HEK293 (cell line): ENCODE results near the gene LRRC8D.
A peak's percentile ranks its signal among the peaks of the same experiment; 100 is the strongest.

Experiments used
- GLIS1 ChIP-seq: fragments of 450-650 bp; formaldehyde crosslinking; IDR thresholded peaks from 2 replicates; pipeline ENCODE4 v1.5.1; 2016; ENCODE audit warnings: missing biosample characterization, missing genetic modification characterization
- KLF16 ChIP-seq: fragments of 450-650 bp; formaldehyde crosslinking; IDR thresholded peaks from 2 replicates; pipeline ENCODE4 v1.5.1; 2017; ENCODE audit warnings: missing biosample characterization, missing genetic modification characterization
- KLF7 ChIP-seq: fragments of 450-650 bp; formaldehyde crosslinking; IDR thresholded peaks from 2 replicates; pipeline ENCODE4 v1.5.1; 2016; ENCODE audit warnings: missing biosample characterization, missing genetic modification characterization, borderline replicate concordance
- OVOL3 ChIP-seq: fragments of 450-650 bp; formaldehyde crosslinking; IDR thresholded peaks from 2 replicates; pipeline ENCODE4 v1.5.1; 2016; ENCODE audit warnings: missing biosample characterization, missing genetic modification characterization
- YY2 ChIP-seq: fragments of 450-650 bp; formaldehyde crosslinking; IDR thresholded peaks from 2 replicates; pipeline ENCODE4 v1.5.1; 2016; ENCODE audit warnings: missing biosample characterization, missing genetic modification characterization
- ZNF132 ChIP-seq: fragments of 450-650 bp; formaldehyde crosslinking; IDR thresholded peaks from 2 replicates; pipeline ENCODE4 v1.5.1; 2017; ENCODE audit warnings: missing biosample characterization, missing genetic modification characterization, borderline replicate concordance
- ZNF175 ChIP-seq: fragments of 450-650 bp; formaldehyde crosslinking; IDR thresholded peaks from 2 replicates; pipeline ENCODE4 v1.5.1; 2016; ENCODE audit warnings: missing biosample characterization, missing genetic modification characterization
- ZNF211 ChIP-seq: fragments of 450-650 bp; formaldehyde crosslinking; IDR thresholded peaks from 2 replicates; pipeline ENCODE4 v1.5.1; 2016; ENCODE audit warnings: low read depth, missing biosample characterization, missing genetic modification characterization
- ZNF324 ChIP-seq: fragments of 450-650 bp; formaldehyde crosslinking; IDR thresholded peaks from 2 replicates; pipeline ENCODE4 v1.5.1; 2016; ENCODE audit warnings: missing biosample characterization, missing genetic modification characterization
- ZNF426 ChIP-seq: fragments of 450-650 bp; formaldehyde crosslinking; IDR thresholded peaks from 2 replicates; pipeline ENCODE4 v1.5.1; 2017; ENCODE audit warnings: missing biosample characterization, missing genetic modification characterization, mild to moderate bottlenecking, inconsistent platforms, moderate library complexity
- ZNF549 ChIP-seq: fragments of 450-650 bp; IDR thresholded peaks from 2 replicates; pipeline ENCODE4 v1.5.1; 2018; ENCODE audit warnings: missing biosample characterization, missing genetic modification characterization, mild to moderate bottlenecking, inconsistent platforms, moderate library complexity
- ZNF629 ChIP-seq: fragments of 450-650 bp; formaldehyde crosslinking; IDR thresholded peaks from 2 replicates; pipeline ENCODE4 v1.5.1; 2017; ENCODE audit warnings: missing biosample characterization, missing genetic modification characterization
- ZNF654 ChIP-seq: fragments of 450-650 bp; formaldehyde crosslinking; IDR thresholded peaks from 2 replicates; pipeline ENCODE4 v1.5.1; 2016; ENCODE audit warnings: low read depth, missing biosample characterization, missing genetic modification characterization
- ZNF707 ChIP-seq: fragments of 450-650 bp; formaldehyde crosslinking; IDR thresholded peaks from 2 replicates; pipeline ENCODE4 v1.5.1; 2016; ENCODE audit warnings: missing biosample characterization, missing genetic modification characterization
- ZNF837 ChIP-seq: fragments of 450-650 bp; formaldehyde crosslinking; IDR thresholded peaks from 2 replicates; pipeline ENCODE4 v1.5.1; 2016; ENCODE audit warnings: missing biosample characterization, missing genetic modification characterization
- TF ChIP-seq, protein P1 (sequence below): fragments of 450-650 bp; formaldehyde crosslinking; IDR thresholded peaks from 2 replicates; pipeline ENCODE4 v1.5.1; 2016; ENCODE audit warnings: missing biosample characterization, missing genetic modification characterization
- TF ChIP-seq, protein P2 (sequence below): fragments of 450-650 bp; formaldehyde crosslinking; conservative IDR thresholded peaks from 2 replicates; pipeline ENCODE4 v1.5.1; 2016; ENCODE audit warnings: low read depth, missing biosample characterization, missing genetic modification characterization
- TF ChIP-seq, protein P3 (sequence below): fragments of 450-650 bp; formaldehyde crosslinking; IDR thresholded peaks from 2 replicates; pipeline ENCODE4 v1.5.1; 2016; ENCODE audit warnings: missing biosample characterization, missing genetic modification characterization
- TF ChIP-seq, protein P4 (sequence below): fragments of 450-650 bp; formaldehyde crosslinking; IDR thresholded peaks from 2 replicates; pipeline ENCODE4 v1.5.1; 2016; ENCODE audit warnings: missing biosample characterization, missing genetic modification characterization
- TF ChIP-seq, protein P5 (sequence below): fragments of 450-650 bp; IDR thresholded peaks from 2 replicates; pipeline ENCODE4 v1.5.1; 2018; ENCODE audit warnings: missing biosample characterization, missing genetic modification characterization

The LRRC8D gene

DNA sequence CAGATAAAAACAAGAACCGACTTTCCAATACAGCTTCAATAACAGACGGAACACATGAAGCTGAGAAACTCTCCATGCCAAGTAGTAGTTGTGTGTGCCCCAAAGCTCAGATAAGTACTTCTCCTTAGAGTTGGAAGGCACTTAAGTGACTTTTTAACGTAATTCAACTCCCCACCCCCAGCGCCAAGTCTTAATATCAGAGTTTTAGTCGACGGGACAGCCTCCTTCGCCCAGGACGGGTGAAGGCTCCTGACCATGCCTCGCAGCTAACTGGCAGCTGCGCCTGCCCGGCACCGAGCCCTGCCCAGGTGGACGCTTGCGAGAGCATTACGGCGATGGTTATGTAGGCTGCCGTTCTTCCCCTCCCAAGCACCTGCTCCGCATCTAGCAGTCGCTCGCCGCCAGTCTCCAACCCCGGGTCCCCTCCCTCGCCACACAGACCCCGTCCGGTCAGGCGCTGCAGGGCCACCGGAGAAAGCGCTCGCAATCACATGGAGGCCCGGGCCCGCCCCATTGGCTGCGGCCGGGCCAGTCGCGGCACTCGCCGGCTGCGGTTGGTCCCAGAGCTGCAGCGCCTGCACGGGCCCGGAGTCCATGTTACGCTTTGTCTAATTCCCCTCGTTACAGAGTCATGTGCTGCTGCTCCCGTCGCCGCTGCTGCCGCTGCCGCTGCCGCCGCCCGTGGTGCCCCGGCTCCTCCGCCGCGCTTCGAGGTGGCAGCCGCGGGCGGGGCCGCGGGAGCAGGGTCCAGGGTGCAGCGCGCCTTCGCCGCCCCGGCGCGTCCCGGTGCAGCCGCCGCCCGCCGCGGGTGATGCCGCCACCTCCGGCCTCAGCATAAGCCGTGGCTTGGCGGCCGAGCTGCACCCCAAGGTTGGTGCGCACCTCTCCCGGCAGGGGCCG lies at the start of gene LRRC8D (continued):
- TF ChIP-seq, protein P1, sequence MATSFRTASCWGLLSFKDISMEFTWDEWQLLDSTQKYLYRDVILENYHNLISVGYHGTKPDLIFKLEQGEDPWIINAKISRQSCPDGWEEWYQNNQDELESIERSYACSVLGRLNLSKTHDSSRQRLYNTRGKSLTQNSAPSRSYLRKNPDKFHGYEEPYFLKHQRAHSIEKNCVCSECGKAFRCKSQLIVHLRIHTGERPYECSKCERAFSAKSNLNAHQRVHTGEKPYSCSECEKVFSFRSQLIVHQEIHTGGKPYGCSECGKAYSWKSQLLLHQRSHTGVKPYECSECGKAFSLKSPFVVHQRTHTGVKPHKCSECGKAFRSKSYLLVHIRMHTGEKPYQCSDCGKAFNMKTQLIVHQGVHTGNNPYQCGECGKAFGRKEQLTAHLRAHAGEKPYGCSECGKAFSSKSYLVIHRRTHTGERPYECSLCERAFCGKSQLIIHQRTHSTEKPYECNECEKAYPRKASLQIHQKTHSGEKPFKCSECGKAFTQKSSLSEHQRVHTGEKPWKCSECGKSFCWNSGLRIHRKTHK = no peak
- TF ChIP-seq ZNF175 (tag by site-specific recombination) = no peak
- TF ChIP-seq ZNF654 (tag by site-specific recombination) = no peak
- TF ChIP-seq KLF16 (tag by site-specific recombination) = no peak; the same call in 1 of the 2 replicates
- 0 out of 2 replicates have a peak, but pooled peaks have one; percentile 12 for TF ChIP-seq ZNF629 (tag by site-specific recombination)
- TF ChIP-seq ZNF426 = no peak
- TF ChIP-seq, protein P2, sequence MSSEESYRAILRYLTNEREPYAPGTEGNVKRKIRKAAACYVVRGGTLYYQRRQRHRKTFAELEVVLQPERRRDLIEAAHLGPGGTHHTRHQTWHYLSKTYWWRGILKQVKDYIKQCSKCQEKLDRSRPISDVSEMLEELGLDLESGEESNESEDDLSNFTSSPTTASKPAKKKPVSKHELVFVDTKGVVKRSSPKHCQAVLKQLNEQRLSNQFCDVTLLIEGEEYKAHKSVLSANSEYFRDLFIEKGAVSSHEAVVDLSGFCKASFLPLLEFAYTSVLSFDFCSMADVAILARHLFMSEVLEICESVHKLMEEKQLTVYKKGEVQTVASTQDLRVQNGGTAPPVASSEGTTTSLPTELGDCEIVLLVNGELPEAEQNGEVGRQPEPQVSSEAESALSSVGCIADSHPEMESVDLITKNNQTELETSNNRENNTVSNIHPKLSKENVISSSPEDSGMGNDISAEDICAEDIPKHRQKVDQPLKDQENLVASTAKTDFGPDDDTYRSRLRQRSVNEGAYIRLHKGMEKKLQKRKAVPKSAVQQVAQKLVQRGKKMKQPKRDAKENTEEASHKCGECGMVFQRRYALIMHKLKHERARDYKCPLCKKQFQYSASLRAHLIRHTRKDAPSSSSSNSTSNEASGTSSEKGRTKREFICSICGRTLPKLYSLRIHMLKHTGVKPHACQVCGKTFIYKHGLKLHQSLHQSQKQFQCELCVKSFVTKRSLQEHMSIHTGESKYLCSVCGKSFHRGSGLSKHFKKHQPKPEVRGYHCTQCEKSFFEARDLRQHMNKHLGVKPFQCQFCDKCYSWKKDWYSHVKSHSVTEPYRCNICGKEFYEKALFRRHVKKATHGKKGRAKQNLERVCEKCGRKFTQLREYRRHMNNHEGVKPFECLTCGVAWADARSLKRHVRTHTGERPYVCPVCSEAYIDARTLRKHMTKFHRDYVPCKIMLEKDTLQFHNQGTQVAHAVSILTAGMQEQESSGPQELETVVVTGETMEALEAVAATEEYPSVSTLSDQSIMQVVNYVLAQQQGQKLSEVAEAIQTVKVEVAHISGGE (tag by site-specific recombination) = 0 out of 2 replicates have a peak, but pooled peaks have one; percentile 13
- no peak for TF ChIP-seq OVOL3 (tag by site-specific recombination)
- 0 out of 2 replicates have a peak, but pooled peaks have one; percentile 19 for TF ChIP-seq ZNF324
- no peak for TF ChIP-seq ZNF549
- no peak for TF ChIP-seq ZNF211 (tag by site-specific recombination)
- TF ChIP-seq, protein P3, sequence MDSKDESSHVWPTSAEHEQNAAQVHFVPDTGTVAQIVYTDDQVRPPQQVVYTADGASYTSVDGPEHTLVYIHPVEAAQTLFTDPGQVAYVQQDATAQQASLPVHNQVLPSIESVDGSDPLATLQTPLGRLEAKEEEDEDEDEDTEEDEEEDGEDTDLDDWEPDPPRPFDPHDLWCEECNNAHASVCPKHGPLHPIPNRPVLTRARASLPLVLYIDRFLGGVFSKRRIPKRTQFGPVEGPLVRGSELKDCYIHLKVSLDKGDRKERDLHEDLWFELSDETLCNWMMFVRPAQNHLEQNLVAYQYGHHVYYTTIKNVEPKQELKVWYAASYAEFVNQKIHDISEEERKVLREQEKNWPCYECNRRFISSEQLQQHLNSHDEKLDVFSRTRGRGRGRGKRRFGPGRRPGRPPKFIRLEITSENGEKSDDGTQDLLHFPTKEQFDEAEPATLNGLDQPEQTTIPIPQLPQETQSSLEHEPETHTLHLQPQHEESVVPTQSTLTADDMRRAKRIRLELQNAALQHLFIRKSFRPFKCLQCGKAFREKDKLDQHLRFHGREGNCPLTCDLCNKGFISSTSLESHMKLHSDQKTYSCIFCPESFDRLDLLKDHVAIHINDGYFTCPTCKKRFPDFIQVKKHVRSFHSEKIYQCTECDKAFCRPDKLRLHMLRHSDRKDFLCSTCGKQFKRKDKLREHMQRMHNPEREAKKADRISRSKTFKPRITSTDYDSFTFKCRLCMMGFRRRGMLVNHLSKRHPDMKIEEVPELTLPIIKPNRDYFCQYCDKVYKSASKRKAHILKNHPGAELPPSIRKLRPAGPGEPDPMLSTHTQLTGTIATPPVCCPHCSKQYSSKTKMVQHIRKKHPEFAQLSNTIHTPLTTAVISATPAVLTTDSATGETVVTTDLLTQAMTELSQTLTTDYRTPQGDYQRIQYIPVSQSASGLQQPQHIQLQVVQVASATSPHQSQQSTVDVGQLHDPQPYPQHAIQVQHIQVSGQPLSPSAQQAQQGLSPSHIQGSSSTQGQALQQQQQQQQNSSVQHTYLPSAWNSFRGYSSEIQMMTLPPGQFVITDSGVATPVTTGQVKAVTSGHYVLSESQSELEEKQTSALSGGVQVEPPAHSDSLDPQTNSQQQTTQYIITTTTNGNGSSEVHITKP (tag by site-specific recombination) = no peak
- no peak for TF ChIP-seq ZNF707 (tag by site-specific recombination)
- no peak for TF ChIP-seq ZNF837 (tag by site-specific recombination)
- TF ChIP-seq, protein P4, sequence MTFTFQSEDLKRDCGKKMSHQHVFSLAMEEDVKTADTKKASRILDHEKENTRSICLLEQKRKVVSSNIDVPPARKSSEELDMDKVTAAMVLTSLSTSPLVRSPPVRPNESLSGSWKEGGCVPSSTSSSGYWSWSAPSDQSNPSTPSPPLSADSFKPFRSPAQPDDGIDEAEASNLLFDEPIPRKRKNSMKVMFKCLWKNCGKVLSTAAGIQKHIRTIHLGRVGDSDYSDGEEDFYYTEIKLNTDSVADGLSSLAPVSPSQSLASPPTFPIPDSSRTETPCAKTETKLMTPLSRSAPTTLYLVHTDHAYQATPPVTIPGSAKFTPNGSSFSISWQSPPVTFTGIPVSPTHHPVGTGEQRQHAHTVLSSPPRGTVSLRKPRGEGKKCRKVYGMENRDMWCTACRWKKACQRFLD (tag by site-specific recombination) = no peak
- TF ChIP-seq YY2 (tag by site-specific recombination) = no peak
- no peak for TF ChIP-seq ZNF132 (tag by site-specific recombination)
- no peak for TF ChIP-seq KLF7
- TF ChIP-seq GLIS1 (tag by site-specific recombination) = no peak
- TF ChIP-seq, protein P5, sequence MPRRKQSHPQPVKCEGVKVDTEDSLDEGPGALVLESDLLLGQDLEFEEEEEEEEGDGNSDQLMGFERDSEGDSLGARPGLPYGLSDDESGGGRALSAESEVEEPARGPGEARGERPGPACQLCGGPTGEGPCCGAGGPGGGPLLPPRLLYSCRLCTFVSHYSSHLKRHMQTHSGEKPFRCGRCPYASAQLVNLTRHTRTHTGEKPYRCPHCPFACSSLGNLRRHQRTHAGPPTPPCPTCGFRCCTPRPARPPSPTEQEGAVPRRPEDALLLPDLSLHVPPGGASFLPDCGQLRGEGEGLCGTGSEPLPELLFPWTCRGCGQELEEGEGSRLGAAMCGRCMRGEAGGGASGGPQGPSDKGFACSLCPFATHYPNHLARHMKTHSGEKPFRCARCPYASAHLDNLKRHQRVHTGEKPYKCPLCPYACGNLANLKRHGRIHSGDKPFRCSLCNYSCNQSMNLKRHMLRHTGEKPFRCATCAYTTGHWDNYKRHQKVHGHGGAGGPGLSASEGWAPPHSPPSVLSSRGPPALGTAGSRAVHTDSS = no peak
